SK-N-SH treated with all-trans-retinoic acid at 6 μM for 48 hours (cell line): ENCODE measurements around the gene TXLNG.

ENCODE experiments used
- ARNTL ChIP-seq: fragments of 450-650 bp; formaldehyde crosslinking; IDR thresholded peaks from 2 replicates; pipeline ENCODE4 v1.5.0; 2020; ENCODE audit warnings: low read depth, mild to moderate bottlenecking, moderate library complexity, borderline replicate concordance
- ESRRG ChIP-seq: fragments of 250-450 bp; sonication (Bioruptor Pico); IDR thresholded peaks from 2 replicates; pipeline ENCODE4 v1.6.1; 2021; ENCODE audit warnings: mild to moderate bottlenecking
- ISL1 ChIP-seq: fragments of 250-450 bp; sonication (Bioruptor Pico); IDR thresholded peaks from 2 replicates; pipeline ENCODE4 v2.1.2; 2022; ENCODE audit warnings: mild to moderate bottlenecking, moderate library complexity
- RARB ChIP-seq: fragments of 250-450 bp; sonication (Bioruptor Pico); IDR thresholded peaks from 2 replicates; pipeline ENCODE4 v1.8.0; 2021; ENCODE audit warnings: mild to moderate bottlenecking, moderate library complexity
- SNAI2 ChIP-seq: fragments of 250-450 bp; sonication (Bioruptor Pico); IDR thresholded peaks from 2 replicates; pipeline ENCODE4 v1.5.0; 2020; ENCODE audit warnings: mild to moderate bottlenecking, moderate library complexity
- ZC3H10 ChIP-seq: fragments of 250-450 bp; sonication (Bioruptor Pico); IDR thresholded peaks from 2 replicates; pipeline ENCODE4 v1.5.1; 2021; ENCODE audit warnings: mild to moderate bottlenecking, moderate library complexity
- ZFP3 ChIP-seq: fragments of 250-450 bp; sonication (Bioruptor Pico); IDR thresholded peaks from 2 replicates; pipeline ENCODE4 v1.5.0; 2020; ENCODE audit warnings: mild to moderate bottlenecking, moderate library complexity
- ZFP30 ChIP-seq: fragments of 450-650 bp; formaldehyde crosslinking; IDR thresholded peaks from 2 replicates; pipeline ENCODE4 v1.5.0; 2022; ENCODE audit warnings: mild to moderate bottlenecking, moderate library complexity
- ZNF70 ChIP-seq: fragments of 450-650 bp; formaldehyde crosslinking; IDR thresholded peaks from 2 replicates; pipeline ENCODE4 v1.5.0; 2020; ENCODE audit warnings: mild to moderate bottlenecking, moderate library complexity
- TF ChIP-seq, protein P1 (sequence below): fragments of 250-450 bp; sonication (Bioruptor Pico); IDR thresholded peaks from 2 replicates; pipeline ENCODE4 v1.8.0; 2020; ENCODE audit warnings: mild to moderate bottlenecking, moderate library complexity, borderline replicate concordance
- TF ChIP-seq, protein P2 (sequence below): fragments of 250-450 bp; sonication (Bioruptor Pico); IDR thresholded peaks from 2 replicates; pipeline ENCODE4 v1.5.1; 2020; ENCODE audit warnings: low read depth, mild to moderate bottlenecking, moderate library complexity
- TF ChIP-seq, protein P3 (sequence below): fragments of 250-450 bp; sonication (Bioruptor Pico); IDR thresholded peaks from 2 replicates; pipeline ENCODE4 v1.8.0; 2021; ENCODE audit warnings: low read depth, mild to moderate bottlenecking, moderate library complexity, borderline replicate concordance
- TF ChIP-seq, protein P4 (sequence below): fragments of 250-450 bp; sonication (Bioruptor Pico); IDR thresholded peaks from 2 replicates; pipeline ENCODE4 v1.5.0; 2020; ENCODE audit warnings: mild to moderate bottlenecking, moderate library complexity
- TF ChIP-seq, protein P5 (sequence below): fragments of 250-450 bp; sonication (Bioruptor Pico); IDR thresholded peaks from 2 replicates; pipeline ENCODE4 v1.5.1; 2021; ENCODE audit warnings: mild to moderate bottlenecking, moderate library complexity

DNA sequence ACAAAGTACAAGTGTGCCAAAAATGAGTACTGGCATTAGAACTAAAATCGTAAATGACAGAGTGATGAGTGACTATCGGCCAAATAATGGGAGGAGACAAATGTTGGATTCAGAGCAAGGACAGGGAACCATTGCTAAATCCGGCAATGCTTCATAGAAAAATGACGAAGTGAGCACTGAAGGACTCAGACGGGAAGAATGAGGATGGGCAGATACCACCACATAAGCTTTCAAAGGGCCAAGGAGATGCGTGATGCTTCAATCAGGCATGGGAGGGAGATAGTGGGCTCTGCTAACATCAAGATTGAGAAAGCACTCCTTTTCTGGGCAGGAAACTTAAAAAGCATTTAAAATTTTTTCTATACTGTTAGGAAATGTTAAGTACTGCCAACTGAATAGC, 62.3 kb downstream of the TXLNG start:
- TF ChIP-seq ZFP3 (CRISPR knock-in tag), result no peak
- TF ChIP-seq RARB, result no peak
- TF ChIP-seq, protein P1, sequence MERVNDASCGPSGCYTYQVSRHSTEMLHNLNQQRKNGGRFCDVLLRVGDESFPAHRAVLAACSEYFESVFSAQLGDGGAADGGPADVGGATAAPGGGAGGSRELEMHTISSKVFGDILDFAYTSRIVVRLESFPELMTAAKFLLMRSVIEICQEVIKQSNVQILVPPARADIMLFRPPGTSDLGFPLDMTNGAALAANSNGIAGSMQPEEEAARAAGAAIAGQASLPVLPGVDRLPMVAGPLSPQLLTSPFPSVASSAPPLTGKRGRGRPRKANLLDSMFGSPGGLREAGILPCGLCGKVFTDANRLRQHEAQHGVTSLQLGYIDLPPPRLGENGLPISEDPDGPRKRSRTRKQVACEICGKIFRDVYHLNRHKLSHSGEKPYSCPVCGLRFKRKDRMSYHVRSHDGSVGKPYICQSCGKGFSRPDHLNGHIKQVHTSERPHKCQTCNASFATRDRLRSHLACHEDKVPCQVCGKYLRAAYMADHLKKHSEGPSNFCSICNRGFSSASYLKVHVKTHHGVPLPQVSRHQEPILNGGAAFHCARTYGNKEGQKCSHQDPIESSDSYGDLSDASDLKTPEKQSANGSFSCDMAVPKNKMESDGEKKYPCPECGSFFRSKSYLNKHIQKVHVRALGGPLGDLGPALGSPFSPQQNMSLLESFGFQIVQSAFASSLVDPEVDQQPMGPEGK (CRISPR knock-in tag), result no peak
- no peak for TF ChIP-seq SNAI2
- no peak for TF ChIP-seq ZC3H10 (CRISPR knock-in tag)
- no peak for TF ChIP-seq ESRRG (CRISPR knock-in tag)
- TF ChIP-seq, protein P2, sequence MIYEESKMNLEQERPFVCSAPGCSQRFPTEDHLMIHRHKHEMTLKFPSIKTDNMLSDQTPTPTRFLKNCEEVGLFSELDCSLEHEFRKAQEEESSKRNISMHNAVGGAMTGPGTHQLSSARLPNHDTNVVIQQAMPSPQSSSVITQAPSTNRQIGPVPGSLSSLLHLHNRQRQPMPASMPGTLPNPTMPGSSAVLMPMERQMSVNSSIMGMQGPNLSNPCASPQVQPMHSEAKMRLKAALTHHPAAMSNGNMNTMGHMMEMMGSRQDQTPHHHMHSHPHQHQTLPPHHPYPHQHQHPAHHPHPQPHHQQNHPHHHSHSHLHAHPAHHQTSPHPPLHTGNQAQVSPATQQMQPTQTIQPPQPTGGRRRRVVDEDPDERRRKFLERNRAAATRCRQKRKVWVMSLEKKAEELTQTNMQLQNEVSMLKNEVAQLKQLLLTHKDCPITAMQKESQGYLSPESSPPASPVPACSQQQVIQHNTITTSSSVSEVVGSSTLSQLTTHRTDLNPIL (CRISPR knock-in tag), result no peak
- TF ChIP-seq ARNTL (CRISPR knock-in tag), result no peak
- TF ChIP-seq, protein P3, sequence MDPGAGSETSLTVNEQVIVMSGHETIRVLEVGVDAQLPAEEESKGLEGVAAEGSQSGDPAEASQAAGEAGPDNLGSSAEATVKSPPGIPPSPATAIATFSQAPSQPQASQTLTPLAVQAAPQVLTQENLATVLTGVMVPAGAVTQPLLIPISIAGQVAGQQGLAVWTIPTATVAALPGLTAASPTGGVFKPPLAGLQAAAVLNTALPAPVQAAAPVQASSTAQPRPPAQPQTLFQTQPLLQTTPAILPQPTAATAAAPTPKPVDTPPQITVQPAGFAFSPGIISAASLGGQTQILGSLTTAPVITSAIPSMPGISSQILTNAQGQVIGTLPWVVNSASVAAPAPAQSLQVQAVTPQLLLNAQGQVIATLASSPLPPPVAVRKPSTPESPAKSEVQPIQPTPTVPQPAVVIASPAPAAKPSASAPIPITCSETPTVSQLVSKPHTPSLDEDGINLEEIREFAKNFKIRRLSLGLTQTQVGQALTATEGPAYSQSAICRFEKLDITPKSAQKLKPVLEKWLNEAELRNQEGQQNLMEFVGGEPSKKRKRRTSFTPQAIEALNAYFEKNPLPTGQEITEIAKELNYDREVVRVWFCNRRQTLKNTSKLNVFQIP (CRISPR knock-in tag), result no peak
- TF ChIP-seq, protein P4, sequence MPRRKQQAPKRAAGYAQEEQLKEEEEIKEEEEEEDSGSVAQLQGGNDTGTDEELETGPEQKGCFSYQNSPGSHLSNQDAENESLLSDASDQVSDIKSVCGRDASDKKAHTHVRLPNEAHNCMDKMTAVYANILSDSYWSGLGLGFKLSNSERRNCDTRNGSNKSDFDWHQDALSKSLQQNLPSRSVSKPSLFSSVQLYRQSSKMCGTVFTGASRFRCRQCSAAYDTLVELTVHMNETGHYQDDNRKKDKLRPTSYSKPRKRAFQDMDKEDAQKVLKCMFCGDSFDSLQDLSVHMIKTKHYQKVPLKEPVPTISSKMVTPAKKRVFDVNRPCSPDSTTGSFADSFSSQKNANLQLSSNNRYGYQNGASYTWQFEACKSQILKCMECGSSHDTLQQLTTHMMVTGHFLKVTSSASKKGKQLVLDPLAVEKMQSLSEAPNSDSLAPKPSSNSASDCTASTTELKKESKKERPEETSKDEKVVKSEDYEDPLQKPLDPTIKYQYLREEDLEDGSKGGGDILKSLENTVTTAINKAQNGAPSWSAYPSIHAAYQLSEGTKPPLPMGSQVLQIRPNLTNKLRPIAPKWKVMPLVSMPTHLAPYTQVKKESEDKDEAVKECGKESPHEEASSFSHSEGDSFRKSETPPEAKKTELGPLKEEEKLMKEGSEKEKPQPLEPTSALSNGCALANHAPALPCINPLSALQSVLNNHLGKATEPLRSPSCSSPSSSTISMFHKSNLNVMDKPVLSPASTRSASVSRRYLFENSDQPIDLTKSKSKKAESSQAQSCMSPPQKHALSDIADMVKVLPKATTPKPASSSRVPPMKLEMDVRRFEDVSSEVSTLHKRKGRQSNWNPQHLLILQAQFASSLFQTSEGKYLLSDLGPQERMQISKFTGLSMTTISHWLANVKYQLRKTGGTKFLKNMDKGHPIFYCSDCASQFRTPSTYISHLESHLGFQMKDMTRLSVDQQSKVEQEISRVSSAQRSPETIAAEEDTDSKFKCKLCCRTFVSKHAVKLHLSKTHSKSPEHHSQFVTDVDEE (CRISPR knock-in tag), result no peak
- no peak for TF ChIP-seq ZFP30
- no peak for TF ChIP-seq ZNF70
- TF ChIP-seq, protein P5, sequence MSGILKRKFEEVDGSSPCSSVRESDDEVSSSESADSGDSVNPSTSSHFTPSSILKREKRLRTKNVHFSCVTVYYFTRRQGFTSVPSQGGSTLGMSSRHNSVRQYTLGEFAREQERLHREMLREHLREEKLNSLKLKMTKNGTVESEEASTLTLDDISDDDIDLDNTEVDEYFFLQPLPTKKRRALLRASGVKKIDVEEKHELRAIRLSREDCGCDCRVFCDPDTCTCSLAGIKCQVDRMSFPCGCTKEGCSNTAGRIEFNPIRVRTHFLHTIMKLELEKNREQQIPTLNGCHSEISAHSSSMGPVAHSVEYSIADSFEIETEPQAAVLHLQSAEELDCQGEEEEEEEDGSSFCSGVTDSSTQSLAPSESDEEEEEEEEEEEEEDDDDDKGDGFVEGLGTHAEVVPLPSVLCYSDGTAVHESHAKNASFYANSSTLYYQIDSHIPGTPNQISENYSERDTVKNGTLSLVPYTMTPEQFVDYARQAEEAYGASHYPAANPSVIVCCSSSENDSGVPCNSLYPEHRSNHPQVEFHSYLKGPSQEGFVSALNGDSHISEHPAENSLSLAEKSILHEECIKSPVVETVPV (CRISPR knock-in tag), result no peak
- TF ChIP-seq ISL1 (CRISPR knock-in tag), result no peak
